HepG2 (cell line): Measurements from ENCODE around the gene OIT3. TPM values are rescaled to one million over a fixed set of nuclear protein-coding genes. Genes with fewer than 3 reads are reported as not detected.
A peak's percentile ranks its signal among the peaks of the same experiment; 100 is the strongest.

Source experiments
- AHDC1 ChIP-seq: sonication (generic); formaldehyde crosslinking; IDR thresholded peaks from 2 replicates; pipeline ENCODE4 v1.5.1; 2020; ENCODE audit warnings: mild to moderate bottlenecking, missing genetic modification reagents, borderline replicate concordance
- DPF2 ChIP-seq: sonication (generic); formaldehyde crosslinking; IDR thresholded peaks from 2 replicates; pipeline ENCODE4 v1.4.0; 2020; ENCODE audit warnings: mild to moderate bottlenecking, low read depth, missing genetic modification reagents, borderline replicate concordance
- EP300 ChIP-seq, 3 experiments: sonication (generic) in 1 of 3; formaldehyde crosslinking in 1 of 3; IDR thresholded peaks; 2 replicates each; pipeline versions ENCODE4 v1.5.1 to v1.6.1; 2011 to 2020; ENCODE audit warnings: low read depth in 2 of 3, low read length in 2 of 3, borderline replicate concordance in 1 of 3, improper control_type of control experiment in 1 of 3, mild to moderate bottlenecking in 1 of 3, missing genetic modification reagents in 1 of 3, moderate library complexity in 1 of 3
- GABPA ChIP-seq, 2 experiments: IDR thresholded peaks; 2 replicates each; pipeline ENCODE4 v1.6.1; 2011 to 2016; ENCODE audit warnings: low read depth in 2 of 2, low read length in 1 of 2, missing biosample characterization in 1 of 2, missing genetic modification characterization in 1 of 2
- MEF2D ChIP-seq: sonication (generic); formaldehyde crosslinking; IDR thresholded peaks from 2 replicates; pipeline ENCODE4 v1.5.1; 2020; ENCODE audit warnings: mild to moderate bottlenecking, missing genetic modification reagents
- NCOA5 ChIP-seq: sonication (generic); formaldehyde crosslinking; IDR thresholded peaks from 2 replicates; pipeline ENCODE4 v1.4.0; 2020; ENCODE audit warnings: missing genetic modification reagents
- RAD21 ChIP-seq: fragments of 450-650 bp; formaldehyde crosslinking; IDR thresholded peaks from 2 replicates; pipeline ENCODE4 v1.5.0; 2020; ENCODE audit warnings: mild to moderate bottlenecking
- RFXANK ChIP-seq: IDR thresholded peaks from 2 replicates; pipeline ENCODE4 v1.6.1; 2016
- SALL2 ChIP-seq: sonication (generic); formaldehyde crosslinking; IDR thresholded peaks from 2 replicates; pipeline ENCODE4 v1.8.1; 2023; ENCODE audit warnings: mild to moderate bottlenecking, missing genetic modification reagents, inconsistent platforms
- TBP ChIP-seq: sonication (generic); formaldehyde crosslinking; IDR thresholded peaks from 2 replicates; pipeline ENCODE4 v1.5.0; 2020; ENCODE audit warnings: missing genetic modification reagents
- YEATS2 ChIP-seq: sonication (generic); formaldehyde crosslinking; IDR thresholded peaks from 2 replicates; pipeline ENCODE4 v1.4.0; 2020; ENCODE audit warnings: missing genetic modification reagents, borderline replicate concordance
- ZBTB20 ChIP-seq: sonication (generic); formaldehyde crosslinking; IDR thresholded peaks from 2 replicates; pipeline ENCODE4 v1.8.1; 2023; ENCODE audit warnings: missing genetic modification reagents, low read depth, mild to moderate bottlenecking, borderline replicate concordance
- ZBTB43 ChIP-seq: sonication (generic); formaldehyde crosslinking; conservative IDR thresholded peaks from 2 replicates; pipeline ENCODE4 v1.4.0; 2020; ENCODE audit warnings: missing genetic modification reagents
- ZNF10 ChIP-seq: sonication (generic); formaldehyde crosslinking; IDR thresholded peaks from 2 replicates; pipeline ENCODE4 v1.4.0; 2020; ENCODE audit warnings: mild to moderate bottlenecking, low read depth, missing genetic modification reagents, borderline replicate concordance
- ZNF24 ChIP-seq: fragments of 450-650 bp; IDR thresholded peaks from 2 replicates; pipeline ENCODE4 v1.6.1; 2017; ENCODE audit warnings: antibody characterized with exemption, mild to moderate bottlenecking
- ZNF350 ChIP-seq: sonication (generic); formaldehyde crosslinking; IDR thresholded peaks from 2 replicates; pipeline ENCODE4 v1.4.0; 2020; ENCODE audit warnings: mild to moderate bottlenecking, low read depth, missing genetic modification reagents, borderline replicate concordance
- ZNF543 ChIP-seq: sonication (generic); formaldehyde crosslinking; IDR thresholded peaks from 2 replicates; pipeline ENCODE4 v1.4.0; 2020; ENCODE audit warnings: mild to moderate bottlenecking, missing genetic modification reagents
- polyA plus RNA-seq, 8 experiments: library from polyadenylated mRNA; depleted of rRNA in 3 of 8; stranded (reverse) in 7 of 8; unstranded in 1 of 8; fragments of >200 nt; fragmentation: Illumina TruSeq in 4 of 8; extraction: Trizol in 4 of 8; gene quantifications; 2 replicates each; pipeline versions ENCODE4 v1.2.1 to v1.2.3, GENCODE V29; 2011 to 2016; ENCODE audit warnings: low read depth in 4 of 8, missing spikeins in 1 of 8, mixed read lengths in 1 of 8; ENCODE audit not compliant: insufficient read depth in 1 of 8
- total RNA-seq, 5 experiments: library from RNA; depleted of rRNA; stranded (reverse); fragments of >200 nt; fragmentation: Illumina TruSeq; extraction: Trizol; gene quantifications; 2 replicates each; pipeline ENCODE4 v1.2.3, GENCODE V29; 2016; ENCODE audit warnings: low read depth in 1 of 5
- TF ChIP-seq, protein P1 (sequence below): sonication (generic); formaldehyde crosslinking; IDR thresholded peaks from 2 replicates; pipeline ENCODE4 v1.4.0; 2020; ENCODE audit warnings: missing genetic modification reagents, mild to moderate bottlenecking, borderline replicate concordance

Gene OIT3
- total and polyA plus RNA-seq, 2 of the 13 experiments (the other 11 are each of a cell fraction or from before 2014, with no cell fraction given) = not detected

GRCh38 chr10:72954596-72955554, 61.3 kb downstream of the OIT3 start, which contains the start of gene PLA2G12B (continued):
- no peak for TF ChIP-seq GABPA (IDR thresholded peaks at IDR 0.05; ENCODE audit: low read depth, low read length)
- TF ChIP-seq GABPA (CRISPR knock-in tag; IDR thresholded peaks at IDR 0.05; ENCODE audit: low read depth) = no peak
- no peak for TF ChIP-seq RAD21 (CRISPR knock-in tag)
- no peak for TF ChIP-seq ZNF24
- TF ChIP-seq ZBTB43 (CRISPR knock-in tag) = 0 out of 2 replicates have a peak, but pooled peaks have one; percentile 29
- TF ChIP-seq DPF2 = no peak
- TF ChIP-seq YEATS2 = no peak
- no peak for TF ChIP-seq ZBTB20 (CRISPR knock-in tag)
- TF ChIP-seq SALL2 (CRISPR knock-in tag) = no peak
- TF ChIP-seq, protein P1, sequence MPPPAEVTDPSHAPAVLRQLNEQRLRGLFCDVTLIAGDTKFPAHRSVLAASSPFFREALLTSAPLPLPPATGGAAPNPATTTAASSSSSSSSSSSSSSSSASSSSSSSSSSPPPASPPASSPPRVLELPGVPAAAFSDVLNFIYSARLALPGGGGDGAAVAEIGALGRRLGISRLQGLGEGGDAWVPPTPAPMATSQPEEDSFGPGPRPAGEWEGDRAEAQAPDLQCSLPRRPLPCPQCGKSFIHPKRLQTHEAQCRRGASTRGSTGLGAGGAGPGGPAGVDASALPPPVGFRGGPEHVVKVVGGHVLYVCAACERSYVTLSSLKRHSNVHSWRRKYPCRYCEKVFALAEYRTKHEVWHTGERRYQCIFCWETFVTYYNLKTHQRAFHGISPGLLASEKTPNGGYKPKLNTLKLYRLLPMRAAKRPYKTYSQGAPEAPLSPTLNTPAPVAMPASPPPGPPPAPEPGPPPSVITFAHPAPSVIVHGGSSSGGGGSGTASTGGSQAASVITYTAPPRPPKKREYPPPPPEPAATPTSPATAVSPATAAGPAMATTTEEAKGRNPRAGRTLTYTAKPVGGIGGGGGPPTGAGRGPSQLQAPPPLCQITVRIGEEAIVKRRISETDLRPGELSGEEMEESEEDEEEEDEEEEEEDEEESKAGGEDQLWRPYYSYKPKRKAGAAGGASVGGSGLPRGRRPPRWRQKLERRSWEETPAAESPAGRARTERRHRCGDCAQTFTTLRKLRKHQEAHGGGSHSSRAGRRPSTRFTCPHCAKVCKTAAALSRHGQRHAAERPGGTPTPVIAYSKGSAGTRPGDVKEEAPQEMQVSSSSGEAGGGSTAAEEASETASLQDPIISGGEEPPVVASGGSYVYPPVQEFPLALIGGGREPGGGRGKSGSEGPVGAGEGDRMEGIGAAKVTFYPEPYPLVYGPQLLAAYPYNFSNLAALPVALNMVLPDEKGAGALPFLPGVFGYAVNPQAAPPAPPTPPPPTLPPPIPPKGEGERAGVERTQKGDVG (CRISPR knock-in tag) = no peak
- TF ChIP-seq TBP (CRISPR knock-in tag) = no peak
- TF ChIP-seq ZNF543 = no peak
- TF ChIP-seq EP300 (IDR thresholded peaks at IDR 0.05; ENCODE audit: low read depth in 2 of 2, low read length in 2 of 2) = no peak
- no peak for TF ChIP-seq EP300 (CRISPR knock-in tag; IDR thresholded peaks at IDR 0.05; ENCODE audit: borderline replicate concordance)
- TF ChIP-seq ZNF10 (CRISPR knock-in tag) = no peak
- peak; percentile 46; the same call in 1 of the 2 replicates for TF ChIP-seq MEF2D (CRISPR knock-in tag)
- no peak for TF ChIP-seq ZNF350
- TF ChIP-seq NCOA5 (CRISPR knock-in tag) = no peak
- TF ChIP-seq RFXANK (CRISPR knock-in tag) = no peak
- TF ChIP-seq AHDC1 (CRISPR knock-in tag) = 0 out of 2 replicates have a peak, but pooled peaks have one; percentile 46
